A549 (cell line): ENCODE measurements around the gene CISH.

Experiments
- CBX2 ChIP-seq: fragments of 200-600 bp; sonication (generic); IDR thresholded peaks from 2 replicates; pipeline ENCODE4 v1.6.1; 2016; ENCODE audit warnings: low read depth, mild to moderate bottlenecking, borderline replicate concordance
- EP300 ChIP-seq, 2 experiments: fragments of >200 bp; sonication (Bioruptor Twin); formaldehyde crosslinking; IDR thresholded peaks; 2 replicates in 1 of 2; 3 replicates in 1 of 2; pipeline ENCODE4 v1.6.1; 2016 to 2017
- FOSL2 ChIP-seq, 2 experiments: fragments of 450-650 bp in 1 of 2; fragments of >200 bp in 1 of 2; sonication (Bioruptor Twin) in 1 of 2; formaldehyde crosslinking; IDR thresholded peaks; 2 replicates each; pipeline versions ENCODE4 v1.5.0 to v1.6.1; 2016 to 2020; ENCODE audit warnings: mild to moderate bottlenecking in 1 of 2, moderate library complexity in 1 of 2
- RFX5 ChIP-seq: fragments of 450-650 bp; IDR thresholded peaks from 2 replicates; pipeline ENCODE4 v1.7.1; 2014; ENCODE audit warnings: antibody characterized with exemption, mild to moderate bottlenecking, moderate library complexity
- SMC3 ChIP-seq: fragments of >200 bp; sonication (Bioruptor Twin); formaldehyde crosslinking; IDR thresholded peaks from 3 replicates; pipeline ENCODE4 v1.6.1; 2018; ENCODE audit warnings: inconsistent platforms
- ZFP36 ChIP-seq: fragments of 450-650 bp; IDR thresholded peaks from 2 replicates; pipeline ENCODE4 v1.6.1; 2014; ENCODE audit warnings: borderline replicate concordance; ENCODE audit not compliant: partially characterized antibody
- TF ChIP-seq, protein P1 (sequence below): fragments of >200 bp; sonication (Bioruptor Twin); formaldehyde crosslinking; IDR thresholded peaks from 3 replicates; pipeline ENCODE4 v1.5.1; 2016
- TF ChIP-seq, protein P2 (sequence below): IDR thresholded peaks from 2 replicates; pipeline ENCODE4 v1.6.1; 2012; ENCODE audit warnings: low read depth, borderline replicate concordance
- TF ChIP-seq, protein P3 (sequence below): fragments of 200-600 bp; sonication (generic); IDR thresholded peaks from 2 replicates; pipeline ENCODE4 v1.6.1; 2016; ENCODE audit warnings: antibody characterized with exemption, mild to moderate bottlenecking, moderate library complexity

DNA sequence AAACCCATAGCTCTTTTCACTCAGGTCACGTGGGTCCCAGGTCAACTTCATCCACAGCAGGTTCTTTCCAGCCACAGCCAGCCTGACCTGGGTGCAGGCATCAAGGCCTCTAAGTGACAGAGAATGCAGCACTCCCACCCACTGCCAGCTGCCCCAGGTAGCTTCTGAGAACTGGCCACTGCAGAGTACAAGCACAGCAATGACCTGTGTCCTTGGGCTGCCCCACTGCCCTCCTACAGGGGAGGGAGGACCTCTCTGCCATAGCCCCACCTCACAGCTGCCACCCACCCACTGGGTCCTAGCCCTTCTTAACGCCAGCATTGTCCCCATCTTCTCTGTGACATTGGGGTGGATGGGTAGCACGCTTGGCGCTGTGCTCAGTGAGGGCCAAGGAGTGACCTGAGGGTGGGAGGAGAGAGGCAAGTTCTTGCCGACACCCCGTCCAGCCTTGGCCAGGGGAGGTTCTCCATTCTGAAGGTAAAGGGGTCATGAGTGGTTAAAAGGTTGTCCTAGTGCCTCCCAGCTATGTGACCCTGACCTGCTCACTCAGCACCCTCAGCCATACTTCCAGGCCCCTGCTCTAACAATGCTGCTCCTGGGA, 12.4 kb downstream of the CISH start:
- TF ChIP-seq, protein P1, sequence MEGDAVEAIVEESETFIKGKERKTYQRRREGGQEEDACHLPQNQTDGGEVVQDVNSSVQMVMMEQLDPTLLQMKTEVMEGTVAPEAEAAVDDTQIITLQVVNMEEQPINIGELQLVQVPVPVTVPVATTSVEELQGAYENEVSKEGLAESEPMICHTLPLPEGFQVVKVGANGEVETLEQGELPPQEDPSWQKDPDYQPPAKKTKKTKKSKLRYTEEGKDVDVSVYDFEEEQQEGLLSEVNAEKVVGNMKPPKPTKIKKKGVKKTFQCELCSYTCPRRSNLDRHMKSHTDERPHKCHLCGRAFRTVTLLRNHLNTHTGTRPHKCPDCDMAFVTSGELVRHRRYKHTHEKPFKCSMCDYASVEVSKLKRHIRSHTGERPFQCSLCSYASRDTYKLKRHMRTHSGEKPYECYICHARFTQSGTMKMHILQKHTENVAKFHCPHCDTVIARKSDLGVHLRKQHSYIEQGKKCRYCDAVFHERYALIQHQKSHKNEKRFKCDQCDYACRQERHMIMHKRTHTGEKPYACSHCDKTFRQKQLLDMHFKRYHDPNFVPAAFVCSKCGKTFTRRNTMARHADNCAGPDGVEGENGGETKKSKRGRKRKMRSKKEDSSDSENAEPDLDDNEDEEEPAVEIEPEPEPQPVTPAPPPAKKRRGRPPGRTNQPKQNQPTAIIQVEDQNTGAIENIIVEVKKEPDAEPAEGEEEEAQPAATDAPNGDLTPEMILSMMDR: no peak
- TF ChIP-seq FOSL2 (IDR thresholded peaks at IDR 0.05) (no peak), FOSL2 (CRISPR knock-in tag; IDR thresholded peaks at IDR 0.05) (no peak), EP300 (IDR thresholded peaks at IDR 0.05) (no peak), ZFP36 (no peak), SMC3 (no peak), CBX2 (no peak), RFX5 (no peak)
- TF ChIP-seq, protein P2, sequence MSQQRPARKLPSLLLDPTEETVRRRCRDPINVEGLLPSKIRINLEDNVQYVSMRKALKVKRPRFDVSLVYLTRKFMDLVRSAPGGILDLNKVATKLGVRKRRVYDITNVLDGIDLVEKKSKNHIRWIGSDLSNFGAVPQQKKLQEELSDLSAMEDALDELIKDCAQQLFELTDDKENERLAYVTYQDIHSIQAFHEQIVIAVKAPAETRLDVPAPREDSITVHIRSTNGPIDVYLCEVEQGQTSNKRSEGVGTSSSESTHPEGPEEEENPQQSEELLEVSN: no peak
- TF ChIP-seq, protein P3, sequence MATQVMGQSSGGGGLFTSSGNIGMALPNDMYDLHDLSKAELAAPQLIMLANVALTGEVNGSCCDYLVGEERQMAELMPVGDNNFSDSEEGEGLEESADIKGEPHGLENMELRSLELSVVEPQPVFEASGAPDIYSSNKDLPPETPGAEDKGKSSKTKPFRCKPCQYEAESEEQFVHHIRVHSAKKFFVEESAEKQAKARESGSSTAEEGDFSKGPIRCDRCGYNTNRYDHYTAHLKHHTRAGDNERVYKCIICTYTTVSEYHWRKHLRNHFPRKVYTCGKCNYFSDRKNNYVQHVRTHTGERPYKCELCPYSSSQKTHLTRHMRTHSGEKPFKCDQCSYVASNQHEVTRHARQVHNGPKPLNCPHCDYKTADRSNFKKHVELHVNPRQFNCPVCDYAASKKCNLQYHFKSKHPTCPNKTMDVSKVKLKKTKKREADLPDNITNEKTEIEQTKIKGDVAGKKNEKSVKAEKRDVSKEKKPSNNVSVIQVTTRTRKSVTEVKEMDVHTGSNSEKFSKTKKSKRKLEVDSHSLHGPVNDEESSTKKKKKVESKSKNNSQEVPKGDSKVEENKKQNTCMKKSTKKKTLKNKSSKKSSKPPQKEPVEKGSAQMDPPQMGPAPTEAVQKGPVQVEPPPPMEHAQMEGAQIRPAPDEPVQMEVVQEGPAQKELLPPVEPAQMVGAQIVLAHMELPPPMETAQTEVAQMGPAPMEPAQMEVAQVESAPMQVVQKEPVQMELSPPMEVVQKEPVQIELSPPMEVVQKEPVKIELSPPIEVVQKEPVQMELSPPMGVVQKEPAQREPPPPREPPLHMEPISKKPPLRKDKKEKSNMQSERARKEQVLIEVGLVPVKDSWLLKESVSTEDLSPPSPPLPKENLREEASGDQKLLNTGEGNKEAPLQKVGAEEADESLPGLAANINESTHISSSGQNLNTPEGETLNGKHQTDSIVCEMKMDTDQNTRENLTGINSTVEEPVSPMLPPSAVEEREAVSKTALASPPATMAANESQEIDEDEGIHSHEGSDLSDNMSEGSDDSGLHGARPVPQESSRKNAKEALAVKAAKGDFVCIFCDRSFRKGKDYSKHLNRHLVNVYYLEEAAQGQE: no peak
